NCI-H2171 treated with DMSO at 0.1 percent for 48 hours (cell line): ENCODE results near the gene DNAJC4.

Experiments used
- DNase-seq: peaks from one replicate; lab custom pipeline; 2025; lab: John Stamatoyannopoulos, UW

DNAJC4 gene

GRCh38 chr11:64229744-64230170 is 591 bp upstream of the DNAJC4 start:
- DNase-seq, result no peak

- DNase-seq, result no peak
Measured at GRCh38 chr11:64230985-64231365, 627 bp downstream of the DNAJC4 start.

GRCh38 chr11:64231546-64231945 is 1.2 kb downstream of the DNAJC4 start:
- no peak for DNase-seq

GRCh38 chr11:64232182-64232966 is 2.0 kb downstream of the DNAJC4 start:
- DNase-seq, result no peak

GRCh38 chr11:64232967-64233315 is 2.6 kb downstream of the DNAJC4 start:
- no peak for DNase-seq

- peak; percentile 52 for DNase-seq
Measured at GRCh38 chr11:64233913-64234586, 3.7 kb downstream of the DNAJC4 start, which contains the start of gene VEGFB. TSS of gene VEGFB (plus strand) at chr11:64234584. CDS start at chr11:64234834, 250 bp downstream.

- peak; percentile 48 for DNase-seq
Measured at GRCh38 chr11:64234647-64235379, 4.5 kb downstream of the DNAJC4 start.

GRCh38 chr11:64235437-64236161 is 5.3 kb downstream of the DNAJC4 start:
- no peak for DNase-seq

GRCh38 chr11:64237484-64237951 is 7.2 kb downstream of the DNAJC4 start:
- DNase-seq, result no peak

- DNase-seq, result no peak
Measured at GRCh38 chr11:64238076-64238475, 7.7 kb downstream of the DNAJC4 start.

GRCh38 chr11:64238999-64239398 is 8.7 kb downstream of the DNAJC4 start:
- no peak for DNase-seq

GRCh38 chr11:64239662-64240434 is 9.5 kb downstream of the DNAJC4 start:
- no peak for DNase-seq

- DNase-seq, result peak; percentile 94
Measured at GRCh38 chr11:64240435-64241240, 10.3 kb downstream of the DNAJC4 start, which contains the start of gene FKBP2. TSS of gene FKBP2 (plus strand) at chr11:64241095. CDS start at chr11:64242388, 1,293 bp downstream.

- DNase-seq, result no peak
Measured at GRCh38 chr11:64241241-64241490, 10.8 kb downstream of the DNAJC4 start.

- peak; percentile 98 for DNase-seq
Measured at GRCh38 chr11:64241491-64242374, 11.4 kb downstream of the DNAJC4 start.

- no peak for DNase-seq
Measured at GRCh38 chr11:64243236-64243854, 13.0 kb downstream of the DNAJC4 start.

GRCh38 chr11:64244107-64244506 is 13.8 kb downstream of the DNAJC4 start:
- DNase-seq, result no peak

GRCh38 chr11:64244966-64245365 is 14.6 kb downstream of the DNAJC4 start:
- DNase-seq, result no peak

- DNase-seq, result no peak
Measured at GRCh38 chr11:64245401-64245796, 15.1 kb downstream of the DNAJC4 start.
